ENCODE results near the gene MUC3A. TPM values are rescaled to one million over a fixed set of nuclear protein-coding genes. Genes with fewer than 3 reads are reported as not detected.

The MUC3A gene
- total and polyA plus RNA-seq, 10 of the 15 experiments (the other 5 are each of a cell fraction or from before 2014, with no cell fraction given) = 0.07 to 0.10 TPM; not detected in 8

- no TSS peak for BruUV-seq (replicated peaks)
- ChIA-PET SMC1A (ENCODE audit: uncharacterized antibody, unreplicated experiment) (no interaction called here), POLR2A (no interaction called here), CTCF (no interaction called here), RAD21 (ENCODE audit: unreplicated experiment) (no interaction called here)
- no peak overlapping the region for H3K4me3 ChIP-seq
- H2AFZ ChIP-seq (ENCODE audit: control insufficient read depth, low read depth, low read length) = no peak overlapping the region
- FAIRE-seq (no peak), ATAC-seq (no peak), DNase-seq (ENCODE audit: low read depth, low spot score) (no peak)
- H3K9ac ChIP-seq (ENCODE audit: control insufficient read depth, insufficient read depth, low read length) = no peak overlapping the region
- H3K36me3 ChIP-seq (ENCODE audit: control insufficient read depth in 2 of 2, insufficient read depth in 2 of 2, low read length in 1 of 2) = no peaks in the 10 kb centered on the region
- H3K4me2 ChIP-seq (ENCODE audit: control insufficient read depth, insufficient read depth) = no peak overlapping the region
- intact Hi-C loops (cut with micrococcal nuclease; ENCODE audit: unreplicated experiment) = no loop called here
- no peak for TF ChIP-seq TCF12 (IDR thresholded peaks at IDR 0.05; ENCODE audit: low read depth, low read length)
- TF ChIP-seq NBN (IDR thresholded peaks at IDR 0.05) = no peak
- TF ChIP-seq MEF2A (IDR thresholded peaks at IDR 0.05; ENCODE audit: insufficient read depth, low read depth, low read length) = no peak
- no peak for TF ChIP-seq ASH2L (IDR thresholded peaks at IDR 0.05; ENCODE audit: borderline replicate concordance, low read depth)
- no peak for TF ChIP-seq GABPA (IDR thresholded peaks at IDR 0.05; ENCODE audit: low read depth)
- no peak for TF ChIP-seq RELB (IDR thresholded peaks at IDR 0.05; ENCODE audit: low read depth)
- TF ChIP-seq MYB (IDR thresholded peaks at IDR 0.05; ENCODE audit: borderline replicate concordance, low read depth, low read length) = no peak
- no peak for TF ChIP-seq RB1 (IDR thresholded peaks at IDR 0.05; ENCODE audit: borderline replicate concordance)
- TF ChIP-seq HDGF (IDR thresholded peaks at IDR 0.05) = no peak
- no peak for TF ChIP-seq NFYA (IDR thresholded peaks at IDR 0.05; ENCODE audit: borderline replicate concordance, low read depth, low read length)
- no peak for TF ChIP-seq ZZZ3 (IDR thresholded peaks at IDR 0.05; ENCODE audit: control insufficient read depth, insufficient read length, low read depth)
- no peak for TF ChIP-seq SIN3A (IDR thresholded peaks at IDR 0.05; ENCODE audit: low read depth, low read length)
- TF ChIP-seq SP1 (IDR thresholded peaks at IDR 0.05; ENCODE audit: low read depth, low read length) = no peak
- TF ChIP-seq SMARCA5 (IDR thresholded peaks at IDR 0.05) = no peak
- TF ChIP-seq TCF7 (IDR thresholded peaks at IDR 0.05; ENCODE audit: borderline replicate concordance) = no peak
- TF ChIP-seq E2F8 (IDR thresholded peaks at IDR 0.05; ENCODE audit: low read depth, partially characterized antibody) = no peak
- TF ChIP-seq CHD1 (IDR thresholded peaks at IDR 0.05; ENCODE audit: low read depth, low read length) = no peak
- WGBS (ENCODE audit: insufficient coverage, insufficient replicate concordance, low lambda C conversion rate, missing lambda C conversion rate) = 43% methylated on average over 8 of the region's 8 CpGs
- in situ Hi-C loops (cut with MboI) = no loop called here
- H3K4me1 ChIP-seq (ENCODE audit: control insufficient read depth, insufficient read depth, low read length) = no peaks in the 10 kb centered on the region
- H3K27me3 ChIP-seq (replicated peaks in 1 of 2; ENCODE audit: control insufficient read depth in 2 of 2, insufficient read depth in 2 of 2, low read length in 1 of 2) = peaks cover 3 to 15% of the 10 kb centered on the region in 2 experiments; a peak in 3 of 4 replicates
- H3K27ac ChIP-seq (ENCODE audit: control insufficient read depth, insufficient read depth) = no peak overlapping the region
- no peaks in the 10 kb centered on the region for H3K79me2 ChIP-seq (ENCODE audit: control insufficient read depth, insufficient read depth, low read length)
- no peaks in the 10 kb centered on the region; the same call in 2 of the 3 replicates for H3K9me3 ChIP-seq (replicated peaks; ENCODE audit: control insufficient read depth, insufficient read depth, low read length)
- peaks cover 3% of the 10 kb centered on the region for H4K20me1 ChIP-seq (ENCODE audit: control insufficient read depth, insufficient read depth)
These were observed 14.5 kb downstream of the MUC3A start for GRCh38 chr7:100963874-100964273.
